Measurements from ENCODE around the gene TBC1D22A. TPM values are rescaled to one million over a fixed set of nuclear protein-coding genes. Genes with fewer than 3 reads are reported as not detected.

TBC1D22A gene
- total RNA-seq, 1 donor from 2014 or later, result 34.1 TPM

DNA sequence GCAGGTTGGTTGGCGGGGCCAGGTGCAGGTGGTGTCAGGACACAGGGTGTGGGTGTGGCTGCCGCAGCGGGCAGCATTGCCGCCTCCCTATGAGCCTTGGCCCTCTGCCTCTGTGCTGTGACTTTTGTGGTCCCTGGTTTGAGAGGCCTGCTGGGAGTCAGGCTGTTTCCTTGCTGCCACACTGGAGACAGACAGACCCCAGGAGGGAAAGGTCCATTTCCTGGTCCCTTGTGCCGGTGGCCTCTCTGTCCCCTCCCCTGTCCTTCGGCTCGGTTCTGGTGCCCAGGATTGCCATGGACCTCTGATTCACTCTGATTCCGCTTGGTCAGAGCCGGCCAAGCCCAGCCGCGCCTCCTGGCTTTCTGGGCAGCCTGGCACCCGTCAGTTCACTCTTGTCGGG is 196.9 kb downstream of the TBC1D22A start:
- H3K4me1 ChIP-seq, result no peaks in the 10 kb centered on the region
- DNase-seq, result no peak
- no peaks in the 10 kb centered on the region for H3K9me3 ChIP-seq
- no peak for ATAC-seq
- H3K27ac ChIP-seq, result no peak overlapping the region
- intact Hi-C loops (cut with DNase I), result no loop called here
- no peak overlapping the region for H3K4me3 ChIP-seq
- H3K36me3 ChIP-seq, result peaks cover 9% of the 10 kb centered on the region
- no peaks in the 10 kb centered on the region for H3K27me3 ChIP-seq (ENCODE audit: low read depth)
- TF ChIP-seq, protein P1, sequence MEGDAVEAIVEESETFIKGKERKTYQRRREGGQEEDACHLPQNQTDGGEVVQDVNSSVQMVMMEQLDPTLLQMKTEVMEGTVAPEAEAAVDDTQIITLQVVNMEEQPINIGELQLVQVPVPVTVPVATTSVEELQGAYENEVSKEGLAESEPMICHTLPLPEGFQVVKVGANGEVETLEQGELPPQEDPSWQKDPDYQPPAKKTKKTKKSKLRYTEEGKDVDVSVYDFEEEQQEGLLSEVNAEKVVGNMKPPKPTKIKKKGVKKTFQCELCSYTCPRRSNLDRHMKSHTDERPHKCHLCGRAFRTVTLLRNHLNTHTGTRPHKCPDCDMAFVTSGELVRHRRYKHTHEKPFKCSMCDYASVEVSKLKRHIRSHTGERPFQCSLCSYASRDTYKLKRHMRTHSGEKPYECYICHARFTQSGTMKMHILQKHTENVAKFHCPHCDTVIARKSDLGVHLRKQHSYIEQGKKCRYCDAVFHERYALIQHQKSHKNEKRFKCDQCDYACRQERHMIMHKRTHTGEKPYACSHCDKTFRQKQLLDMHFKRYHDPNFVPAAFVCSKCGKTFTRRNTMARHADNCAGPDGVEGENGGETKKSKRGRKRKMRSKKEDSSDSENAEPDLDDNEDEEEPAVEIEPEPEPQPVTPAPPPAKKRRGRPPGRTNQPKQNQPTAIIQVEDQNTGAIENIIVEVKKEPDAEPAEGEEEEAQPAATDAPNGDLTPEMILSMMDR (IDR thresholded peaks at IDR 0.05), result no peak

GRCh38 chr22:46961591-46962295 is 199.3 kb downstream of the TBC1D22A start:
- TF ChIP-seq, protein P1 (IDR thresholded peaks at IDR 0.05), result no peak
- Histone ChIP-seq H3K27me3 (ENCODE audit: low read depth) (no peaks in the 10 kb centered on the region), H3K4me1 (no peaks in the 10 kb centered on the region), H3K4me3 (no peak overlapping the region), H3K36me3 (peaks cover 9% of the 10 kb centered on the region), H3K27ac (no peak overlapping the region), H3K9me3 (no peaks in the 10 kb centered on the region)
- no peak for DNase-seq
- ATAC-seq, result no peak
- intact Hi-C loops (cut with DNase I), result no loop called here

- no peak for DNase-seq
- no peak for ATAC-seq
- no peaks in the 10 kb centered on the region for H3K4me1 ChIP-seq
- intact Hi-C loops (cut with DNase I), result no loop called here
- no peak overlapping the region for H3K27ac ChIP-seq
- no peak overlapping the region for H3K4me3 ChIP-seq
- TF ChIP-seq, protein P1 (IDR thresholded peaks at IDR 0.05), result no peak
- peaks cover 2% of the 10 kb centered on the region for H3K36me3 ChIP-seq
- no peaks in the 10 kb centered on the region for H3K27me3 ChIP-seq (ENCODE audit: low read depth)
- H3K9me3 ChIP-seq, result no peaks in the 10 kb centered on the region
Measured at GRCh38 chr22:46962406-46962805, 200.0 kb downstream of the TBC1D22A start.

- H3K4me3 ChIP-seq, result no peak overlapping the region
- H3K4me1 ChIP-seq, result no peaks in the 10 kb centered on the region
- DNase-seq (no peak), ATAC-seq (no peak)
- no peaks in the 10 kb centered on the region for H3K27me3 ChIP-seq (ENCODE audit: low read depth)
- no peaks in the 10 kb centered on the region for H3K36me3 ChIP-seq
- intact Hi-C loops (cut with DNase I), result no loop called here
- H3K9me3 ChIP-seq, result no peaks in the 10 kb centered on the region
- TF ChIP-seq, protein P1 (IDR thresholded peaks at IDR 0.05), result no peak
- no peak overlapping the region for H3K27ac ChIP-seq
Measured at GRCh38 chr22:46963672-46964545, 201.5 kb downstream of the TBC1D22A start.

DNA sequence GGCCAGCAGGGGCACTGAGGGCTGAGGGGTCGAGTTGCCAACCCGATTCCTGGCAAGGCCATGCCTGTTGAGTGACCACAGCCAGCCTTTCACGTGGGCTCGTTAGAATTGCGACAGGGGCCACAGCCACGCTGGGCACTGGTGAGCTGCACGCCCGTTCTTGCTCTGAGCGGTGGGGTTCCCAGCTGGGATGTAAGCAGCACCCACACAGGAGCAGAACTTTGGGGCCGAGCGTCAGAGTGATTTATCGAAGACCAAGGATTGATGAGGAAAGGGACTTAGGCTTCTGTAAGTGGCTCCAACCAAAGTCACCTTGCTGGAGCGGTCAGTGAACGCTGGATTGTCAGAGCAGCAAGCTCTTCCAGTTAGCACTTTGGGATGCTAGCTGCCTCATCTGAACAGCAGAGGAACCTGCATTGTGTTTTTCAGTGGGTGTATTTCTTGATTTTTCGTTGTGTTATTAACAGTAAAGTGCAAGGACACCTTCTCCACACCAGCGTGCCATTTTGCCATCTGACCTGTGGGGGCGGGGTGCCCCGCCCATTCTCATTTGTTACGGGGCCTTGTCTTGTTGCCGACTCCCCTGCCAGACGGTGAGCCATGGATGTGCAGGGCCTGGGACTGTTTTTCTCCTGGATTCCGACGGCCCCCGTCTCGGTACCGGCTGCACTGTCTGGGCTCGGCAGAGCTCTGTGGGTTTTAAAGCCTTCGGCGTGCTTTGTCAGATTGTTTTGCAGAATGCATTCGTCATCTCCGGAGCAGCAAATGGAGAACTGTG is 202.5 kb downstream of the TBC1D22A start:
- TF ChIP-seq, protein P1 (IDR thresholded peaks at IDR 0.05), result no peak

More for the DNA sequence above, 202.5 kb downstream of the TBC1D22A start:
- DNase-seq (no peak), ATAC-seq (no peak)
- Histone ChIP-seq H3K9me3 (no peaks in the 10 kb centered on the region), H3K27me3 (ENCODE audit: low read depth) (no peaks in the 10 kb centered on the region), H3K36me3 (no peaks in the 10 kb centered on the region), H3K27ac (no peak overlapping the region), H3K4me3 (no peak overlapping the region), H3K4me1 (no peaks in the 10 kb centered on the region)
- intact Hi-C loops (cut with DNase I), result no loop called here

Measured in lower lobe of right lung (tissue), 2 donors.